ENCODE results near the gene CCDC137. TPM values are rescaled to one million over a fixed set of nuclear protein-coding genes. Genes with fewer than 3 reads are reported as not detected.
"Not testable (repeated sequence)": the region's sequence is repeated elsewhere in the genome, so short reads cannot be mapped to it uniquely, and the experiment has no call there.

CCDC137 gene
- 30.4 TPM for total RNA-seq
- polyA plus RNA-seq = 10 to 100 TPM; 10.2 to 14.3 (median 12.0) TPM

GRCh38 chr17:81666342-81667191 is at the start of gene CCDC137, which contains the start of gene OXLD1:
CCDC137 (plus strand) TSS chr17:81666737; CDS start chr17:81666767, 30 bp downstream.
OXLD1 (minus strand) TSS chr17:81666605; CDS start chr17:81666577, 28 bp downstream.
- Histone ChIP-seq H3K9me3 (ENCODE audit: control insufficient read depth in 2 of 2, low read length in 2 of 2) (no peaks in the 10 kb centered on the region), H3K4me1 (ENCODE audit: control insufficient read depth, insufficient read depth, low read length, poor library complexity, severe bottlenecking) (peaks cover 43% of the 10 kb centered on the region), H3K27me3 (ENCODE audit: control insufficient read depth, insufficient read depth, low read length) (no peaks in the 10 kb centered on the region), H3K27ac (ENCODE audit: insufficient read depth, low read length, poor library complexity, severe bottlenecking) (peak within 1 kb of the TSS; percentile 90), H3K36me3 (ENCODE audit: control insufficient read depth, insufficient read depth, low read length) (peaks cover 23% of the 10 kb centered on the region), H3K4me3 (ENCODE audit: low read depth, low read length) (peak within 1 kb of the TSS; percentile 83)
- Mint-ChIP-seq H3K4me1 (peaks cover 8 to 55% (median 22%) of the 10 kb centered on the region in 4 donors), H3K36me3 (peaks cover 7% of the 10 kb centered on the region), H3K27me3 (no peaks in the 10 kb centered on the region), H3K9me3 (peaks cover 0 to 2% (median 0%) of the 10 kb centered on the region in 7 donors), H3K4me3 (peak within 1 kb of the TSS; percentile 94 to 100 (median 96)), H3K27ac (peak within 1 kb of the TSS; percentile 93 to 97 (median 95))
- ATAC-seq (ENCODE audit: low read depth in 2 of 2) (peak; percentile 94 to 98), DNase-seq (peak; percentile 91 to 96 (median 92))

GRCh38 chr17:81616877-81617276 is 49.7 kb upstream of the CCDC137 start:
- Histone ChIP-seq H3K27me3 (ENCODE audit: control insufficient read depth, insufficient read depth, low read length) (no peaks in the 10 kb centered on the region), H3K9me3 (ENCODE audit: control insufficient read depth in 2 of 2, low read length in 2 of 2) (no peaks in the 10 kb centered on the region), H3K4me3 (ENCODE audit: low read depth, low read length) (no peak overlapping the region), H3K27ac (ENCODE audit: insufficient read depth, low read length, poor library complexity, severe bottlenecking) (no peak overlapping the region), H3K36me3 (ENCODE audit: control insufficient read depth, insufficient read depth, low read length) (peaks cover 51% of the 10 kb centered on the region), H3K4me1 (ENCODE audit: control insufficient read depth, insufficient read depth, low read length, poor library complexity, severe bottlenecking) (peaks cover 14% of the 10 kb centered on the region)
- no peaks in the 10 kb centered on the region for H3K27me3 Mint-ChIP-seq
- no peak overlapping the region for H3K27ac Mint-ChIP-seq
- H3K9me3 Mint-ChIP-seq = no peaks in the 10 kb centered on the region
- no peak overlapping the region for H3K4me3 Mint-ChIP-seq
- H3K4me1 Mint-ChIP-seq = peaks cover 6 to 32% (median 18%) of the 10 kb centered on the region in 4 donors
- DNase-seq (no peak), ATAC-seq (ENCODE audit: low read depth in 2 of 2) (no peak)
- H3K36me3 Mint-ChIP-seq = peaks cover 46% of the 10 kb centered on the region

GRCh38 chr17:81618307-81618706 is 48.2 kb upstream of the CCDC137 start:
- not testable (repeated sequence) for DNase-seq; H3K27me3 ChIP-seq (ENCODE audit: control insufficient read depth, insufficient read depth, low read length); H3K9me3 Mint-ChIP-seq; H3K27ac Mint-ChIP-seq; H3K9me3 ChIP-seq (ENCODE audit: control insufficient read depth in 2 of 2, low read length in 2 of 2); H3K4me3 Mint-ChIP-seq; ATAC-seq (ENCODE audit: low read depth in 2 of 2); H3K27me3 Mint-ChIP-seq; H3K4me3 ChIP-seq (ENCODE audit: low read depth, low read length); H3K27ac ChIP-seq (ENCODE audit: insufficient read depth, low read length, poor library complexity, severe bottlenecking)
- Mint-ChIP-seq H3K36me3 (peaks cover 37% of the 10 kb centered on the region), H3K4me1 (peaks cover 6 to 28% (median 13%) of the 10 kb centered on the region in 4 donors)
- Histone ChIP-seq H3K4me1 (ENCODE audit: control insufficient read depth, insufficient read depth, low read length, poor library complexity, severe bottlenecking) (peaks cover 14% of the 10 kb centered on the region), H3K36me3 (ENCODE audit: control insufficient read depth, insufficient read depth, low read length) (peaks cover 45% of the 10 kb centered on the region)

- Histone ChIP-seq H3K27me3 (ENCODE audit: control insufficient read depth, insufficient read depth, low read length) (no peaks in the 10 kb centered on the region), H3K36me3 (ENCODE audit: control insufficient read depth, insufficient read depth, low read length) (peaks cover 60% of the 10 kb centered on the region), H3K4me1 (ENCODE audit: control insufficient read depth, insufficient read depth, low read length, poor library complexity, severe bottlenecking) (no peaks in the 10 kb centered on the region), H3K4me3 (ENCODE audit: low read depth, low read length) (no peak overlapping the region), H3K27ac (ENCODE audit: insufficient read depth, low read length, poor library complexity, severe bottlenecking) (no peak overlapping the region), H3K9me3 (ENCODE audit: control insufficient read depth in 2 of 2, low read length in 2 of 2) (no peaks in the 10 kb centered on the region)
- peak overlapping the region in 1 of 3 donors; percentile 48 for H3K27ac Mint-ChIP-seq
- no peak overlapping the region for H3K4me3 Mint-ChIP-seq
- no peak for DNase-seq
- peaks cover 6 to 24% (median 11%) of the 10 kb centered on the region in 4 donors for H3K4me1 Mint-ChIP-seq
- H3K27me3 Mint-ChIP-seq = no peaks in the 10 kb centered on the region
- H3K36me3 Mint-ChIP-seq = peaks cover 43% of the 10 kb centered on the region
- H3K9me3 Mint-ChIP-seq = peaks cover 0 to 4% (median 0%) of the 10 kb centered on the region in 7 donors
- ATAC-seq (ENCODE audit: low read depth in 2 of 2) = no peak
Measured at GRCh38 chr17:81621494-81622130, 44.9 kb upstream of the CCDC137 start.

GRCh38 chr17:81630274-81630673 is 36.3 kb upstream of the CCDC137 start:
- DNase-seq (no peak), ATAC-seq (ENCODE audit: low read depth in 2 of 2) (no peak)
- Histone ChIP-seq H3K4me3 (ENCODE audit: low read depth, low read length) (no peak overlapping the region), H3K27ac (ENCODE audit: insufficient read depth, low read length, poor library complexity, severe bottlenecking) (no peak overlapping the region), H3K4me1 (ENCODE audit: control insufficient read depth, insufficient read depth, low read length, poor library complexity, severe bottlenecking) (peaks cover 4% of the 10 kb centered on the region), H3K27me3 (ENCODE audit: control insufficient read depth, insufficient read depth, low read length) (no peaks in the 10 kb centered on the region), H3K36me3 (ENCODE audit: control insufficient read depth, insufficient read depth, low read length) (peaks cover 35% of the 10 kb centered on the region), H3K9me3 (ENCODE audit: control insufficient read depth in 2 of 2, low read length in 2 of 2) (no peaks in the 10 kb centered on the region)
- Mint-ChIP-seq H3K27me3 (no peaks in the 10 kb centered on the region), H3K4me1 (peaks cover 3 to 31% (median 12%) of the 10 kb centered on the region in 4 donors), H3K36me3 (peaks cover 17% of the 10 kb centered on the region), H3K4me3 (no peak overlapping the region), H3K9me3 (peaks cover 0 to 4% (median 0%) of the 10 kb centered on the region in 7 donors), H3K27ac (no peak overlapping the region)

GRCh38 chr17:81631482-81631881 is 35.1 kb upstream of the CCDC137 start:
- H3K9me3 Mint-ChIP-seq = peaks cover 0 to 2% (median 0%) of the 10 kb centered on the region in 7 donors
- H3K36me3 Mint-ChIP-seq = peaks cover 8% of the 10 kb centered on the region
- Histone ChIP-seq H3K27ac (ENCODE audit: insufficient read depth, low read length, poor library complexity, severe bottlenecking) (no peak overlapping the region), H3K4me1 (ENCODE audit: control insufficient read depth, insufficient read depth, low read length, poor library complexity, severe bottlenecking) (peaks cover 14% of the 10 kb centered on the region), H3K4me3 (ENCODE audit: low read depth, low read length) (no peak overlapping the region), H3K9me3 (ENCODE audit: control insufficient read depth in 2 of 2, low read length in 2 of 2) (no peaks in the 10 kb centered on the region), H3K27me3 (ENCODE audit: control insufficient read depth, insufficient read depth, low read length) (no peaks in the 10 kb centered on the region), H3K36me3 (ENCODE audit: control insufficient read depth, insufficient read depth, low read length) (peaks cover 26% of the 10 kb centered on the region)
- no peaks in the 10 kb centered on the region for H3K27me3 Mint-ChIP-seq
- H3K27ac Mint-ChIP-seq = no peak overlapping the region
- ATAC-seq (ENCODE audit: low read depth in 2 of 2) (no peak), DNase-seq (no peak)
- H3K4me1 Mint-ChIP-seq = peaks cover 0 to 32% (median 16%) of the 10 kb centered on the region in 4 donors
- H3K4me3 Mint-ChIP-seq = peak overlapping the region in 1 of 4 donors; percentile 44

- Histone ChIP-seq H3K4me3 (ENCODE audit: low read depth, low read length) (peak overlapping the region; percentile 87), H3K4me1 (ENCODE audit: control insufficient read depth, insufficient read depth, low read length, poor library complexity, severe bottlenecking) (peaks cover 18% of the 10 kb centered on the region), H3K36me3 (ENCODE audit: control insufficient read depth, insufficient read depth, low read length) (no peaks in the 10 kb centered on the region), H3K27ac (ENCODE audit: insufficient read depth, low read length, poor library complexity, severe bottlenecking) (no peak overlapping the region), H3K27me3 (ENCODE audit: control insufficient read depth, insufficient read depth, low read length) (no peaks in the 10 kb centered on the region), H3K9me3 (ENCODE audit: control insufficient read depth in 2 of 2, low read length in 2 of 2) (no peaks in the 10 kb centered on the region)
- Mint-ChIP-seq H3K4me3 (peak overlapping the region; percentile 49 to 96 (median 91)), H3K9me3 (no peaks in the 10 kb centered on the region), H3K4me1 (peaks cover 0 to 39% (median 18%) of the 10 kb centered on the region in 4 donors), H3K27me3 (no peaks in the 10 kb centered on the region), H3K36me3 (no peaks in the 10 kb centered on the region), H3K27ac (peak overlapping the region; percentile 9 to 93 (median 90))
- ATAC-seq (ENCODE audit: low read depth in 2 of 2) = no peak
- no peak for DNase-seq
Measured at GRCh38 chr17:81635431-81635830, 31.1 kb upstream of the CCDC137 start.
